ENCODE data around the gene HLA-G. TPM values are rescaled to one million over a fixed set of nuclear protein-coding genes. Genes with fewer than 3 reads are reported as not detected.
A peak's percentile ranks its signal among the peaks of the same experiment; 100 is the strongest.

The HLA-G gene
- total RNA-seq, 4 donors from 2014 or later: not detected

DNA sequence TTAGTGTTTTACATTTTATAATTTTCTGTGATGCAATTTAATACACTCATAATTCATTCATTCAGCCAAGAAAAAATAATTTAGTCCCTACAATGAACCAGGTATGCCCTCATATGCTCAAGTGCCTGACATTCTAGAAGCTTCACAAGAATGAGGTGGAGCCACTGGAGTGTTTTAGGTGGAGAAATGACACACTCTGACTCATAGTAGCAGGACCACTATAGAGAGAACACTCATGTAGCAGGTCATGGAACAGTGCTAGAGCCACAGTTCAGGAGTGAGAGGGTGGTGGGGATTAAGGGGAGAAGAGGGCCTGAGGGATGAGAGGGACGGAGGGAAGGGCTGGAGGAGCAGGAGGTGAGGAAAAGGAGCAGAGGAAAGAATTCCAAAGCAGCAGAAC lies 1.4 kb upstream of the HLA-G start:
- H3K27me3 ChIP-seq: peaks cover 44% of the 10 kb centered on the region
- no peak overlapping the region for H3K4me3 ChIP-seq
- no peaks in the 10 kb centered on the region for H3K36me3 ChIP-seq
- TF ChIP-seq POLR2A (IDR thresholded peaks at IDR 0.05): no peak
- TF ChIP-seq EP300 (IDR thresholded peaks at IDR 0.05): no peak
- TF ChIP-seq CTCF (IDR thresholded peaks at IDR 0.05): no peak
- TF ChIP-seq POLR2AphosphoS5 (IDR thresholded peaks at IDR 0.05): no peak
- 78 to 94% methylated on average over 1 of the region's 1 CpG for WGBS, 2 donors (ENCODE audit: low coverage in 1 of 2)
- H3K9me3 ChIP-seq: no peaks in the 10 kb centered on the region
- no peak for ATAC-seq
- H3K27ac ChIP-seq: no peak overlapping the region
- H3K4me1 ChIP-seq: peaks cover 0 to 13% (median 9%) of the 10 kb centered on the region in 3 donors

DNA sequence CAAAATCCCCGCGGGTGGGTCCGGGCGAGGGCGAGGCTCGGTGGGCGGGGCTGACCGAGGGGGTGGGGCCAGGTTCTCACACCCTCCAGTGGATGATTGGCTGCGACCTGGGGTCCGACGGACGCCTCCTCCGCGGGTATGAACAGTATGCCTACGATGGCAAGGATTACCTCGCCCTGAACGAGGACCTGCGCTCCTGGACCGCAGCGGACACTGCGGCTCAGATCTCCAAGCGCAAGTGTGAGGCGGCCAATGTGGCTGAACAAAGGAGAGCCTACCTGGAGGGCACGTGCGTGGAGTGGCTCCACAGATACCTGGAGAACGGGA lies 809 bp downstream of the HLA-G start:
- Histone ChIP-seq H3K36me3 (no peaks in the 10 kb centered on the region), H3K27me3 (peaks cover 62% of the 10 kb centered on the region), H3K27ac (no peak overlapping the region), H3K4me3 (peak overlapping the region in 1 of 2 donors; percentile 35), H3K9me3 (no peaks in the 10 kb centered on the region), H3K4me1 (peaks cover 0 to 13% (median 9%) of the 10 kb centered on the region in 3 donors)
- WGBS, 2 donors (ENCODE audit: low coverage in 1 of 2): 0 to 33% methylated on average over 2 to 4 of the region's 26 CpGs
- TF ChIP-seq CTCF (IDR thresholded peaks at IDR 0.05) (no peak), EP300 (IDR thresholded peaks at IDR 0.05) (no peak), POLR2A (IDR thresholded peaks at IDR 0.05) (no peak), POLR2AphosphoS5 (IDR thresholded peaks at IDR 0.05) (no peak)
- no peak for ATAC-seq

- Histone ChIP-seq H3K9me3 (no peaks in the 10 kb centered on the region), H3K27me3 (peaks cover 71% of the 10 kb centered on the region)
- no CpG with 5 or more reads among the region's 3 CpGs for WGBS, 2 donors (ENCODE audit: low coverage in 1 of 2)
These were observed 2.1 kb downstream of the HLA-G start for GRCh38 chr6:29829766-29830165.

GRCh38 chr6:29830409-29830808 lies 2.8 kb downstream of the HLA-G start:
- no peak overlapping the region for H3K4me3 ChIP-seq
- H3K9me3 ChIP-seq: no peaks in the 10 kb centered on the region
- peaks cover 73% of the 10 kb centered on the region for H3K27me3 ChIP-seq
- no peak for ATAC-seq
- TF ChIP-seq EP300 (IDR thresholded peaks at IDR 0.05): no peak
- no peak for TF ChIP-seq POLR2AphosphoS5 (IDR thresholded peaks at IDR 0.05)
- no peak for TF ChIP-seq POLR2A (IDR thresholded peaks at IDR 0.05)
- TF ChIP-seq CTCF (IDR thresholded peaks at IDR 0.05): no peak
- 60% methylated on average over 2 of the region's 2 CpGs; no CpG with 5 or more reads in 1 of the 2 donors for WGBS, 2 donors (ENCODE audit: low coverage in 1 of 2)
- H3K27ac ChIP-seq: no peak overlapping the region
- peaks cover 0 to 13% (median 9%) of the 10 kb centered on the region in 3 donors for H3K4me1 ChIP-seq
- no peaks in the 10 kb centered on the region for H3K36me3 ChIP-seq

More at GRCh38 chr6:29829766-29830165, 2.1 kb downstream of the HLA-G start:
- no peaks in the 10 kb centered on the region for H3K36me3 ChIP-seq
- H3K27ac ChIP-seq: no peak overlapping the region
- no peak for TF ChIP-seq CTCF (IDR thresholded peaks at IDR 0.05)
- TF ChIP-seq EP300 (IDR thresholded peaks at IDR 0.05): no peak
- TF ChIP-seq POLR2AphosphoS5 (IDR thresholded peaks at IDR 0.05): no peak
- no peak for TF ChIP-seq POLR2A (IDR thresholded peaks at IDR 0.05)
- no peak for ATAC-seq
- peaks cover 0 to 13% (median 9%) of the 10 kb centered on the region in 3 donors for H3K4me1 ChIP-seq
- H3K4me3 ChIP-seq: no peak overlapping the region

GRCh38 chr6:29831776-29832175 lies 4.2 kb downstream of the HLA-G start:
- Histone ChIP-seq H3K4me3 (no peak overlapping the region), H3K4me1 (peaks cover 0 to 13% (median 9%) of the 10 kb centered on the region in 3 donors), H3K9me3 (no peaks in the 10 kb centered on the region), H3K36me3 (no peaks in the 10 kb centered on the region), H3K27ac (no peak overlapping the region), H3K27me3 (peaks cover 87% of the 10 kb centered on the region)
- no peak for TF ChIP-seq POLR2AphosphoS5 (IDR thresholded peaks at IDR 0.05)
- no peak for TF ChIP-seq EP300 (IDR thresholded peaks at IDR 0.05)
- no peak for ATAC-seq
- WGBS, 2 donors (ENCODE audit: low coverage in 1 of 2): 48 to 83% methylated on average over 1 to 2 of the region's 2 CpGs
